HG03565 (cell line): Measurements from ENCODE around the gene PYY.
"Not testable (repeated sequence)": the region's sequence is repeated elsewhere in the genome, so short reads cannot be mapped to it uniquely, and the experiment has no call there.

ENCODE experiments used
- ATAC-seq: cut with Tn5 transposase; IDR thresholded peaks from one replicate; pipeline ENCODE4 v1.9.1; 2021; ENCODE audit warnings: mild to moderate bottlenecking, moderate library complexity; ENCODE audit not compliant: unreplicated experiment

The PYY gene

GRCh38 chr17:43953746-43954145 is at the start of gene PYY:
PYY (minus strand) TSS chr17:43953940; CDS start chr17:43953483, 457 bp downstream.
- ATAC-seq, result no peak

DNA sequence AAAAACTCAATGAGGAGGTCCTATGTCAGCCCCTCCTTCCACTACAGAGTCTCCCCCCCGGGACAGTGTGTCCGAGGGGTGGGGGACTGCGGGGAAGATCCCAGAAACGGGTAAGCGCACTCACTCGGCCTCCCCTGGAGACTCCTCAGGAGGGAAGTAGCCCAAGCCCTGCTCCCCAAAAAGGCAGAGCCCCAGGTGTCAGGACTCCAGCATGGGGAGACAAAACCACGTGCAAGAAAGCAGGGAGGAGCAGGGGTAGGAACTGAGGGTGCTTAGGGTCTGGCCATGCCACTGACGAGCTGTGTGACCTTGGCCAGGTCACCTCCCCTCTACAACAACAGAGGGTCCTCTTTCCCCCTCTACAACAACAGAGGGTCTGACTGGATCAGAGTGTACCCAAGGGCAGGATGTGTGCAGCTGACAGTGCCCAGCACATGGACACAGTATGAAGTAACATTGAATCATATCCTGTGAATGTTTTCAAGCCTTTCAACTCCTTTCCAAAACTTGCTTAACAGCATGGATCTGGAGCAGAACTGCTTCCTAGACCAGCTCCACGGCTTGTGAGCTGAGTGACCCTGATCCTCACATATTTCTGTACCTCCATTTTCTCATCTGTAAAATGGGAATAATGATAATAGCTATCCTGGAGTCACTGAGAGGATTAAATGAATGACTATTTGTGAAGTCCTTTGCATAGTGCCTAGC is 48.6 kb upstream of the PYY start:
- no peak for ATAC-seq

DNA sequence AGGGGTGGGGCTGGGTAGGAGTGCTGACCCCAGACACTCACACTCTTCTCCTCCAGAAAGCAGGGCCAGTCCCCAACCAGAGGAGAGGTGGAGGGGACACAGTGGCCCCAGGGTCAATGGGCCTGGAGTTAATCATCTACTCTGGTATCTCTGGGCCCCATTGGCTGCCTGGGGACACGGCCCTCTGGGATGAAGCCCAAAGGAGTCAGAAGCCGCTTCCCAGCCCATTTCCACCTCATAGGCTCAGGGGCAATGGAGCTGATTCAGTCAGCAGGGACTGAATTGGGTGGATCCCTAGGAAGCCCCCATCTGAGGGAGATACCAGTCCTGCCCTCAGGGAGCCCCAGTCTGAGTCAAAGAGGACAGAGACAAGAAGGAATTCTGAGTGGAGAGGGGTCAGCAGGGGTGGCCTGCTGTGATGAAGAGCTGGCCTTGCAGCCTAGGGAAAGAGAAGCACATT is 47.8 kb upstream of the PYY start:
- no peak for ATAC-seq

DNA sequence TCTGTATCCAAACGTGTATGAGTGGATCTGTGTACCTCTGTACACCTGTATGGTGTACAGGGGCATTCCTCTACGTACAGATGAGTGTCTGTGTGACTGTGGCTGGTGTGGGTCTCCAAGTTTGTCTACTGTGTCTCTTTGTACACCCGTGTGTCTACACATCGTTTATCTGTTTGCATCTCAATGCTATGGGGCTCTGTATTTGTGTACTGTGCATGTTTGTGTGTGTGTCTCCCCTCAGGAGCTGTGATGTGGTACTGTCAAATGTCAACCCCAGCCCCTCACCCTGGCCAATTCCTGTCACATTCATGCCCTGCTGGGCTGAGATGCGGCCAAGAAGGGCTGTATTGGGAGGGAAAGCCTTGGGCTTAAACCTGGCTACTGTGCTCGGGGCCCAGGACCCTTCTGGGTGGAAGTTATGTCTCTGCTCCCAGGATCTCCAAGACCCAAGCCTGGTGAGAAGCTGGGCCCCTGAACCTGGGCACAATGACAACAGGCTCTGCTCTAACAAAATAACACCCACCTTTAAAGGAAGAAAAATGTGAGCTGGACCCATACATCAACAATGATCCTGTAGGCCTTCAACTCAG is 47.2 kb upstream of the PYY start:
- no peak for ATAC-seq

- ATAC-seq, result no peak
Observed at GRCh38 chr17:44000141-44000860, 46.6 kb upstream of the PYY start.

- ATAC-seq, result no peak
Observed at GRCh38 chr17:43999024-43999423, 45.3 kb upstream of the PYY start.

DNA sequence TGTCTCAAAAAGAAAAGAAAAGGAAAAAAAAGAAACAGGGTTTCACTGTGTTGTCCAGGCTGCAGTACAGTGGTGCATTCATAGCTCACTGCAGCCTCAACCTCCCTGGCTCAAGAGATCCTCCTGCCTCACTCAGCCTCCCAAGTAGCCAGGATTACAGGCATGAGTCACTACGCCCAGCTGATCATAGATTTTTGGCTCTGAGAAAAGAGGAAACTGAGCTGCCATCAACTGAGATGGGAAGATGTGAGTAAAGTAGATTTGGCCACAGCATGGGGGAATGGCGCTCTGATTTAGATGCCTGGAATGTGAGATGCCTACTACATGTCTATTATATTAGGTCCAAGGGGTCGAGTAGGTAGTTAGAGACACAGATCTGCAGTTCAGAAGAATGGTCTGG is 44.8 kb upstream of the PYY start:
- no peak for ATAC-seq

- ATAC-seq, result not testable (repeated sequence)
Observed at GRCh38 chr17:43997180-43997579, 43.4 kb upstream of the PYY start.

GRCh38 chr17:43995150-43995471 is 41.4 kb upstream of the PYY start:
- ATAC-seq, result no peak

DNA sequence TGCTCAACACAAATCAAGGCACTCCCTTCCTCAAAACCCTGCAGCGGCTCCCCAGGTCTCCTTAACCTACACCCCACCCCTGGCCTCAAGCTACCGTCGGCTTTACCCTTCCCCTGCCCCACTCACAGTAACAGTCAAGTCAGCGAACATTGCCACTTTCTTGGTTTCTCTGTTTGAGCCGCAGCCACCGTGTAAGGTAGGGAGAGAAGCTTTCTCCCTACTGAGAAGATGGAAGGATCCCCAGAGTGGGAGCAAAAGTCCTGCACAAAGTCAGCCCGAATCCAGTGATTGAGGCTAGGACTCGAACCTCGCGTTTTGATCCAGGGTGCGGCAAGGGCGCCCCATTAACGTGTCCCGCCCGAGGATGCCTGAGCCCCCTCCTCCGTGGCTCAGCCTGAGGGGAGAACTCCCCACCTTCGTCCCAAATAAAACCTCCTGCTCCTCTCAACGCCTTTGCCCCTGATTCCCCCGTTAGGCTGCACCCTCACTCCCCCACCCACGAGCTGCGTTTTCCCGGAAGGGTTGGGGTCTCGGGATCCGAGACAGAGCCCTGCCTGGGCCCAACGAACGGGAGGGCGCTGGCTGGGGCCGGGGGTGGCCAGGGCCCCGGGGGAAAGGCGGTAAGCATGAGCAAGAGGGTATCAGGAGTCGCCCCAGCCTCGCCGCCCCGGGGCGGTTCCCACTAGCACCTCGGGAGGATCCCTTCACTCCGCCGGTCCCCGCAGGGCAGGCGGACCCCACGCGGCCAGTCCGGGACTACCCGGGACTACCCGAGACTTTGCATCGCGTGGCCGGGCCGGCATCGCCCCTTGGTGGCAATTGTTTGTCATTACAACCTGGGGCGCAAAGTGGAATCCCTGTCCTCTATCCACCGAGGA is 40.8 kb upstream of the PYY start:
- no peak for ATAC-seq

GRCh38 chr17:43992641-43993040 is 38.9 kb upstream of the PYY start:
- no peak for ATAC-seq

- ATAC-seq, result no peak
Observed at GRCh38 chr17:43988301-43988700, 34.6 kb upstream of the PYY start.

GRCh38 chr17:43987131-43988021 is 33.6 kb upstream of the PYY start:
- ATAC-seq, result no peak

DNA sequence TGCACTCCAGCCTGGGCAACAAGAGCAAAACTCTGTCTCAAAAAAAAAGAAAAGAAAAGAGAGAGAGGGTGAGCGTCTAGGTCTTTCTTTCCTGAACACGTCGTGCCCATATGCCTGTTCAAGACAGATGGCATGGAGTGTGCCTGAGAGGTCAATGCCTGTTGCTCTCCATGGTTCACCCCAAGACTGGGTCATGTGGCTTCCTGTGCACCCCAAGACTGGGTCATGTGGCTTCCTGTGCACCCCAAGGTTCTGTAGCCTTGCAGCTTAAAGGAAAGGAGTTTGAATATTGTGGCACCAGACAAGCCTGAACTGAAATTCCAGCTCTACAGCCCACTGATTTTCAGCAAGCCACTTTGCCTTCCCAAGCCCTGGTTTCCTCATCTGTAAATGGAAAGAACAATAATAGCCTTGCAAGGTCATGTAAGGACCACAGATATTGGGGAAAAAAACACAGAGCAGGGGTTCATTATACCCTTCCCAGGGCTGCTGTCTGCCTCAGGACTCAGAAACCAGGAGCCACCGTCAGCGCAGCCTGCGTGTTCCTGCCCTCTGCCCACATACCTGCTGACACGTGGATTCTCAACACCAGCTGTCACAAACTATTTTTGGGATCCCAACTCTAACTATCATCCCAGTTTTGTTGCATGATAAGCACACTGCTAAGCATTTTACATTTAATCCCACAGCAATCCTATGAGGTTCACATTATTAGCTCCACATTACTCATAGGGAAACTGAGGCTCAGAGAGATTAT is 32.7 kb upstream of the PYY start:
- ATAC-seq, result no peak

DNA sequence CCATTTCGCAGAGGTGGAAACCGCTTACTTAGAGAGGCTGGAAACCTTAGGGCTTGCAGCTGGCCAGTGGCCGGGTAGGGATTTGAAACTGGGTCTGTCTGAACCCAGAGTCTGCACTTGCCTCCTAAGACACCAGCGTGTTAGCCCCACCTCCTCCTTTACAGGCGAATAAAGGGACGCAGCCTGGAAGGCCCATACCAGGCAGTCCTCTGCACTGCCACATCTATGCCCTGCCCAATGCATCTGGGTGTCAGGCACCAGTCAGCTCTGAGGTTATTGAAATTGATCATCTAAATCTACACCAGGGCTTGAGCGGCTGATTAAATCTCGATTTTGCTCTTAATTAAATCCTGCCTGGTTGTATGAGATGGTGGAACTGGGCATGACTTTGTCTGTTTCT is 30.8 kb upstream of the PYY start:
- ATAC-seq, result no peak

DNA sequence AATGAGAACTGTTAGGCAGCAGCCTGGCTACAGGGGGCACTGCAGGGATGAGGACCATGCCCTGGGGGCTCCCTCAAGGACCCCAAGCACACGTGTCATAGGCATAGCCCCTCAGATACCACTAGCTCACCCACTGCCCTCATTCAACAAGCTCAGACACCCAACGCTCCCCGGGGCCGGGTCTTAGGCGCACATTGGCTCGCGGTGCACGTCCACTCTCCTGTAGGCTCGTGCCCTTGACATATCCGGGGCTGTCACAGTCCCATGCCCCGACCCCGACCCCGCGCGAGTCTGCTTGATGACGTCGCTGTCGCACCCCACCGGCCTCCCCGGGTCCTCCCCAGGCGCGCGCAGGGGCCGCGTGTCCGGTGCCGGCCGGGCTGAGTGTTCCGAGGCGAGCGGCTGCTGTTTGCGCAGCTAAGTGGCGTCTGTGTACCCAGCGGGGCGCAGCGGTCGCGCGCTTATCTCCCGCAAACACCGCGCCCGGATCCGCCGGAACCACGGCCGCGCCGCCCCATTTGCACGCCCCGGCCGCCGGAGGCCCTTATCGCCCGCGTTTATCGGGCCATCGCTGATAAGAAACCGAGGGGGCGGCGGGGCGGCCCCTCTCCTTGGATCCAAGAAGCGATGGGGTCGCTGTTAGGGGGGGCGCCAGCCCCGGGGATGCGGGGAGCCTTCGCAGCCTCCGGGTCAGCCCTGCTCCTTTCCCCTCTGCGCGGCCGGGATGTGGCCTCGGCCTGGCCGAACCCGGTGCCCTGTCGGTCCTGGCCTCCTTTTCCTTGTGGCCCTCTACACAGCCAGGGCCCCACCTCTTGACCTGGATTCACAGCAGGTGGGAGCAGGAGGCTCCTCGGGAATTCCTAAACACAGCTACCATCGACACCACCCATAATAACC is 30.0 kb upstream of the PYY start:
- ATAC-seq, result no peak

DNA sequence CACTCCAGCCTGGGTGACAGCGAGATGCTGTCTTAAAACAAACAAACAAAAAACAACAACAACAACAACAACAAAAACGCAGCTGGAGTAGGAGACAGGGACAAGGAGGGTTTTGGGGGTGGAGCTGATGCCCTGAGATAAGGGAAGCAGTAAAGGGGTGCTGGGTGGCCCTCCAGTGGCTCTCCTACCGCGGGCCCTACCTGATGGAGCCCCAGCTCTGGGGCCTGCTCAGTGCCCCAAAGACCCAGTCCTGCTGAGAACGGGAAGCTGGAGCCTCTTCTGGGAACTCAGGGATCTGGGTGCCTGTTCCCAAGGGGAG is 29.4 kb upstream of the PYY start:
- no peak for ATAC-seq

- ATAC-seq, result no peak
Observed at GRCh38 chr17:43982171-43982570, 28.4 kb upstream of the PYY start.

GRCh38 chr17:43979671-43980070 is 25.9 kb upstream of the PYY start:
- no peak for ATAC-seq
